DMS 273 treated with DMSO at 0.1 percent for 48 hours (cell line): ENCODE results near the gene ATF1.
"Not testable (repeated sequence)": the region's sequence is repeated elsewhere in the genome, so short reads cannot be mapped to it uniquely, and the experiment has no call there.

Experiments
- DNase-seq: peaks from one replicate; lab custom pipeline; 2025; lab: John Stamatoyannopoulos, UW

Gene ATF1

GRCh38 chr12:50862316-50862715, 98.4 kb downstream of the ATF1 start:
- no peak for DNase-seq

- no peak for DNase-seq
These were observed 101.4 kb downstream of the ATF1 start for GRCh38 chr12:50865266-50865665.

- not testable (repeated sequence) for DNase-seq
These were observed 105.0 kb downstream of the ATF1 start for GRCh38 chr12:50868881-50869280.
